Activated CD4-positive, CD25-positive, alpha-beta regulatory T cell treated with anti-CD3 and anti-CD28 coated beads, Interleukin-2, amount 50 U/mL, for 16 hours (primary cell): ENCODE measurements around the gene ANKRD12.
"Not testable (repeated sequence)": the region's sequence is repeated elsewhere in the genome, so short reads cannot be mapped to it uniquely, and the experiment has no call there.

Source experiments
- DNase-seq: peaks from one replicate; pipeline ENCODE4 v3.0.0-alpha.2; 2020; ENCODE audit warnings: low read depth, low spot score

ANKRD12 gene

GRCh38 chr18:9136315-9137155 is at the start of gene ANKRD12:
ANKRD12 (plus strand) TSS chr18:9136781; CDS start chr18:9182433, 45,652 bp downstream.
- DNase-seq = peak; percentile 91

- DNase-seq = no peak
These were observed 49.4 kb upstream of the ANKRD12 start for GRCh38 chr18:9087144-9087543.

- no peak for DNase-seq
These were observed 48.3 kb upstream of the ANKRD12 start for GRCh38 chr18:9088252-9088651.

GRCh38 chr18:9088727-9089126 is 47.9 kb upstream of the ANKRD12 start:
- not testable (repeated sequence) for DNase-seq

GRCh38 chr18:9090578-9090977 is 46.0 kb upstream of the ANKRD12 start:
- no peak for DNase-seq

- no peak for DNase-seq
These were observed 45.5 kb upstream of the ANKRD12 start for GRCh38 chr18:9091066-9091476.

GRCh38 chr18:9092665-9093064 is 43.9 kb upstream of the ANKRD12 start:
- no peak for DNase-seq

GRCh38 chr18:9093109-9093508 is 43.5 kb upstream of the ANKRD12 start:
- not testable (repeated sequence) for DNase-seq

- no peak for DNase-seq
These were observed 42.0 kb upstream of the ANKRD12 start for GRCh38 chr18:9094307-9095226.

GRCh38 chr18:9095297-9096006 is 41.1 kb upstream of the ANKRD12 start:
- peak; percentile 34 for DNase-seq

- no peak for DNase-seq
These were observed 40.6 kb upstream of the ANKRD12 start for GRCh38 chr18:9096007-9096371.

GRCh38 chr18:9096685-9097084 is 39.9 kb upstream of the ANKRD12 start:
- no peak for DNase-seq

- DNase-seq = no peak
These were observed 39.2 kb upstream of the ANKRD12 start for GRCh38 chr18:9097349-9097748.

- no peak for DNase-seq
These were observed 35.8 kb upstream of the ANKRD12 start for GRCh38 chr18:9100796-9101195.

- DNase-seq = no peak
These were observed 34.7 kb upstream of the ANKRD12 start for GRCh38 chr18:9101730-9102507.

GRCh38 chr18:9102508-9103375 is 33.8 kb upstream of the ANKRD12 start, which contains the start of gene NDUFV2:
NDUFV2 (plus strand) TSS chr18:9102699; CDS start chr18:9102744, 45 bp downstream.
- DNase-seq = peak; percentile 95

- DNase-seq = no peak
These were observed 33.2 kb upstream of the ANKRD12 start for GRCh38 chr18:9103376-9103873.

- no peak for DNase-seq
These were observed 32.2 kb upstream of the ANKRD12 start for GRCh38 chr18:9104244-9104901.

- no peak for DNase-seq
These were observed 31.2 kb upstream of the ANKRD12 start for GRCh38 chr18:9105420-9105819.
